Activated T-cell treated with anti-CD3 and anti-CD28 coated beads, Interleukin-2, amount 50 U/mL, for 72 hours (primary cell): ENCODE results near the gene KRTAP3-2. TPM values are rescaled to one million over a fixed set of nuclear protein-coding genes. Genes with fewer than 3 reads are reported as not detected.

ENCODE experiments used
- ATAC-seq, 2 donors: fragments of 150-1000 bp; cut with Tn5 transposase; replicated peaks in 1 of 2; 2 replicates each; pipeline ENCODE4 v1.10.0; 2021; ENCODE audit warnings: moderate library complexity in 2 of 2, mild to moderate bottlenecking in 1 of 2
- DNase-seq, 2 donors: peaks; one replicate each; pipeline ENCODE4 v3.0.0; 2021 to 2022; ENCODE audit warnings: mixed read lengths in 1 of 2
- H3K27ac Mint-ChIP-seq: one replicate; pipeline ENCODE4 v1.8.0; 2022; ENCODE audit warnings: mild to moderate bottlenecking, moderate library complexity, mixed read lengths
- H3K27me3 Mint-ChIP-seq: one replicate; pipeline ENCODE4 v1.8.0; 2022; ENCODE audit warnings: low read depth, mixed read lengths
- H3K36me3 Mint-ChIP-seq, 2 donors: one replicate each; pipeline ENCODE4 v1.8.0; 2022; ENCODE audit warnings: mixed read lengths in 2 of 2, mild to moderate bottlenecking in 1 of 2; ENCODE audit not compliant: insufficient read depth in 2 of 2
- H3K4me1 Mint-ChIP-seq: one replicate; pipeline ENCODE4 v1.8.0; 2022; ENCODE audit warnings: low read depth, mixed read lengths
- H3K4me3 Mint-ChIP-seq, 2 donors: one replicate each; pipeline ENCODE4 v1.8.0; 2022; ENCODE audit warnings: mild to moderate bottlenecking in 2 of 2, mixed read lengths in 2 of 2, moderate library complexity in 2 of 2
- H3K9me3 Mint-ChIP-seq, 2 donors: one replicate each; pipeline ENCODE4 v1.8.0; 2022; ENCODE audit warnings: mixed read lengths in 2 of 2
- total RNA-seq, 2 donors: library from RNA; stranded (reverse); gene quantifications; one replicate each; pipeline ENCODE4 v1.2.3, GENCODE V29; 2022

Gene KRTAP3-2
- total RNA-seq, 2 donors from 2014 or later, result not detected

- Mint-ChIP-seq H3K27ac (no peak overlapping the region), H3K36me3 (no peaks in the 10 kb centered on the region), H3K4me3 (no peak overlapping the region), H3K4me1 (peaks cover 4% of the 10 kb centered on the region), H3K27me3 (peaks cover 65% of the 10 kb centered on the region), H3K9me3 (no peaks in the 10 kb centered on the region)
- DNase-seq (no peak), ATAC-seq (no peak)
Measured at GRCh38 chr17:40951011-40951622, 48.6 kb downstream of the KRTAP3-2 start.

- H3K4me3 Mint-ChIP-seq, result no peak overlapping the region
- ATAC-seq, result no peak
- peaks cover 4% of the 10 kb centered on the region for H3K4me1 Mint-ChIP-seq
- no peaks in the 10 kb centered on the region for H3K36me3 Mint-ChIP-seq
- no peak overlapping the region for H3K27ac Mint-ChIP-seq
- no peak for DNase-seq
- H3K9me3 Mint-ChIP-seq, result no peaks in the 10 kb centered on the region
- peaks cover 72% of the 10 kb centered on the region for H3K27me3 Mint-ChIP-seq
Measured at GRCh38 chr17:40950176-40950575, 49.5 kb downstream of the KRTAP3-2 start.

- H3K9me3 Mint-ChIP-seq, result no peaks in the 10 kb centered on the region
- peaks cover 4% of the 10 kb centered on the region for H3K4me1 Mint-ChIP-seq
- no peak overlapping the region for H3K4me3 Mint-ChIP-seq
- H3K27me3 Mint-ChIP-seq, result peaks cover 80% of the 10 kb centered on the region
- H3K36me3 Mint-ChIP-seq, result no peaks in the 10 kb centered on the region
- no peak for ATAC-seq
- H3K27ac Mint-ChIP-seq, result no peak overlapping the region
- DNase-seq, result no peak
Measured at GRCh38 chr17:40949418-40949817, 50.3 kb downstream of the KRTAP3-2 start.

Other genes starting within 250 kb of the KRTAP3-2 start
- gene KRT25, start 244.6 kb downstream of the KRTAP3-2 start, total RNA-seq, result not detected
- not detected for gene KRT26, start 227.7 kb downstream of the KRTAP3-2 start, total RNA-seq
- not detected for gene KRT27, start 217.4 kb downstream of the KRTAP3-2 start, total RNA-seq
- not detected for gene KRT28, start 199.9 kb downstream of the KRTAP3-2 start, total RNA-seq
- gene KRT10, start 177.3 kb downstream of the KRTAP3-2 start, total RNA-seq, result 10 to 100 TPM; 59.1 to 59.3 TPM
- not detected for gene KRT12, start 132.7 kb downstream of the KRTAP3-2 start, total RNA-seq
- not detected for gene KRT20, start 114.7 kb downstream of the KRTAP3-2 start, total RNA-seq
- gene KRT23, start 62.3 kb downstream of the KRTAP3-2 start, total RNA-seq, result not detected
- gene KRT39, start 33.0 kb downstream of the KRTAP3-2 start, total RNA-seq, result not detected
- gene KRT40, start 15.6 kb downstream of the KRTAP3-2 start, total RNA-seq, result not detected
- not detected for gene KRTAP3-3, start 5.7 kb downstream of the KRTAP3-2 start, total RNA-seq
- not detected for gene KRTAP3-1, start 9.2 kb upstream of the KRTAP3-2 start, total RNA-seq
- not detected for gene KRTAP1-5, start 27.3 kb upstream of the KRTAP3-2 start, total RNA-seq
- not detected for gene KRTAP1-4, start 30.3 kb upstream of the KRTAP3-2 start, total RNA-seq
- gene KRTAP1-3, start 35.0 kb upstream of the KRTAP3-2 start, total RNA-seq, result not detected
- not detected for gene KRTAP1-1, start 41.5 kb upstream of the KRTAP3-2 start, total RNA-seq
- not detected for gene KRTAP2-1, start 47.4 kb upstream of the KRTAP3-2 start, total RNA-seq
- gene KRTAP2-2, start 55.3 kb upstream of the KRTAP3-2 start, total RNA-seq, result not detected
- gene KRTAP2-3, start 60.2 kb upstream of the KRTAP3-2 start, total RNA-seq, result not detected
- gene KRTAP2-4, start 66.0 kb upstream of the KRTAP3-2 start, total RNA-seq, result not detected
- gene KRTAP4-7, start 84.2 kb upstream of the KRTAP3-2 start, total RNA-seq, result not detected
- gene KRTAP4-8, start 98.2 kb upstream of the KRTAP3-2 start, total RNA-seq, result not detected
- not detected for gene KRTAP4-16, start 102.3 kb upstream of the KRTAP3-2 start, total RNA-seq
- gene KRTAP4-9, start 105.5 kb upstream of the KRTAP3-2 start, total RNA-seq, result not detected
- not detected for gene KRTAP4-11, start 118.5 kb upstream of the KRTAP3-2 start, total RNA-seq
- not detected for gene KRTAP4-12, start 124.3 kb upstream of the KRTAP3-2 start, total RNA-seq
- not detected for gene KRTAP4-6, start 140.6 kb upstream of the KRTAP3-2 start, total RNA-seq
- gene KRTAP4-5, start 149.9 kb upstream of the KRTAP3-2 start, total RNA-seq, result not detected
- gene KRTAP4-4, start 160.8 kb upstream of the KRTAP3-2 start, total RNA-seq, result not detected
- gene KRTAP4-3, start 168.3 kb upstream of the KRTAP3-2 start, total RNA-seq, result not detected
- not detected for gene KRTAP4-2, start 178.3 kb upstream of the KRTAP3-2 start, total RNA-seq
- not detected for gene KRTAP4-1, start 185.0 kb upstream of the KRTAP3-2 start, total RNA-seq
- gene KRTAP9-1, start 190.0 kb upstream of the KRTAP3-2 start, total RNA-seq, result not detected
- gene KRTAP9-2, start 226.7 kb upstream of the KRTAP3-2 start, total RNA-seq, result not detected
- not detected for gene KRTAP9-3, start 232.5 kb upstream of the KRTAP3-2 start, total RNA-seq
- not detected for gene KRTAP9-8, start 238.1 kb upstream of the KRTAP3-2 start, total RNA-seq
- not detected for gene KRTAP9-4, start 249.8 kb upstream of the KRTAP3-2 start, total RNA-seq